Spleen (tissue), 11 donors: ENCODE measurements around the gene ULBP3. TPM values are rescaled to one million over a fixed set of nuclear protein-coding genes. Genes with fewer than 3 reads are reported as not detected.

ENCODE experiments used
- DNase-seq: peaks from one replicate; pipeline ENCODE4 v3.0.0-alpha.2; 2020
- H3K27ac ChIP-seq, 8 donors: fragments of 200-600 bp; sonication (generic) in 7 of 8; 1 replicate in 4 of 8; 2 replicates in 4 of 8; pipeline versions ENCODE4 v1.5.0 to v1.8.0; 2016 to 2021; ENCODE audit warnings: inconsistent platforms in 4 of 8, mild to moderate bottlenecking in 4 of 8, moderate library complexity in 1 of 8
- H3K27me3 ChIP-seq, 7 donors: fragments of 200-600 bp; sonication (generic) in 6 of 7; replicated peaks in 1 of 7; 1 replicate in 4 of 7; 2 replicates in 3 of 7; pipeline versions ENCODE4 v1.5.0 to v1.8.0; 2016 to 2021; ENCODE audit warnings: inconsistent platforms in 3 of 7, mild to moderate bottlenecking in 1 of 7
- H3K36me3 ChIP-seq, 6 donors: fragments of 200-600 bp; sonication (generic) in 5 of 6; 1 replicate in 4 of 6; 2 replicates in 2 of 6; pipeline versions ENCODE4 v1.5.0 to v1.8.0; 2016 to 2021; ENCODE audit warnings: inconsistent platforms in 2 of 6
- H3K4me1 ChIP-seq, 6 donors: fragments of 200-600 bp; sonication (generic) in 5 of 6; 1 replicate in 3 of 6; 2 replicates in 3 of 6; pipeline versions ENCODE4 v1.5.0 to v1.8.0; 2016 to 2021; ENCODE audit warnings: inconsistent platforms in 3 of 6
- H3K4me3 ChIP-seq, 8 donors: fragments of 200-600 bp; sonication (generic) in 7 of 8; 1 replicate in 4 of 8; 2 replicates in 4 of 8; pipeline versions ENCODE4 v1.5.0 to v1.8.0; 2016 to 2021; ENCODE audit warnings: inconsistent platforms in 4 of 8, mild to moderate bottlenecking in 4 of 8, moderate library complexity in 2 of 8
- H3K9me3 ChIP-seq, 8 donors: fragments of 200-600 bp; sonication (generic) in 7 of 8; 1 replicate in 4 of 8; 2 replicates in 4 of 8; pipeline versions ENCODE4 v1.5.0 to v1.8.0; 2016 to 2021; ENCODE audit warnings: inconsistent platforms in 4 of 8
- CTCF ChIP-seq, 11 experiments: fragments of 200-600 bp in 7 of 11; fragments of 450-650 bp in 4 of 11; sonication (generic) in 4 of 11; IDR thresholded peaks in 8 of 11; conservative IDR thresholded peaks in 3 of 11; 1 replicate in 7 of 11; 2 replicates in 4 of 11; pipeline versions ENCODE4 v1.4.0 to v1.8.0; 2016 to 2021; ENCODE audit warnings: antibody characterized with exemption in 11 of 11, inconsistent platforms in 4 of 11, mild to moderate bottlenecking in 1 of 11
- POLR2A ChIP-seq, 3 donors: fragments of 450-650 bp; IDR thresholded peaks; one replicate each; pipeline ENCODE4 v1.5.1; 2017; ENCODE audit warnings: antibody characterized with exemption in 3 of 3, mild to moderate bottlenecking in 1 of 3
- POLR2AphosphoS5 ChIP-seq, 3 donors: sonication (generic); formaldehyde crosslinking; IDR thresholded peaks; one replicate each; pipeline ENCODE4 v1.5.1; 2017; ENCODE audit warnings: antibody characterized with exemption in 3 of 3
- WGBS, 5 donors: extraction: QIAGEN DNeasy Blood & Tissue Kit in 3 of 5; methylation state at CpG; one replicate each; pipeline versions ENCODE4 v1.1.5 to v1.1.7; 2013 to 2018; 5-methylcytosine and 5-hydroxymethylcytosine counted together
- intact Hi-C: fragments of 100-400 bp; cut with DNase I; formaldehyde crosslinking; loops from one replicate; pipeline ENCODE4 v1.15.0; 2023; ENCODE audit warnings: low total_unique reads
- polyA plus RNA-seq, 3 donors: library from polyadenylated mRNA; stranded (reverse); fragments of 200-250 nt; gene quantifications; one replicate each; pipeline ENCODE4 v1.2.1, GENCODE V29; 2013
- total RNA-seq, 7 donors: library from RNA; depleted of rRNA in 3 of 7; stranded (reverse); fragments of >200 nt in 3 of 7; fragmentation: NEBNext Ultra II Directional in 4 of 7; extraction: Animal tissue kit (Norgen Biotek cat#: 25700) in 4 of 7; gene quantifications; one replicate each; pipeline versions ENCODE4 v1.1.0 to v1.2.1, GENCODE V29; 2016 to 2021
- donor health status: healthy with polysubstance abuse.
- donor health status: DM: no; HTN: no; CAD: no; lungs with moderate emphysema.
- donor health status: DM: no; HTN: no; CAD: no.
- donor health status: Bipolar disorder and iron deficiency.
- donor health status: healthy.
- donor health status: DM: no; HTN: no; CAD: no.
- donor health status: DM: yes; HTN: yes; CAD: no.

The ULBP3 gene
- total and polyA plus RNA-seq, 10 donors = 0.15 to 2.2 (median 0.85) TPM; not detected in 1

- Histone ChIP-seq H3K27ac (no peak overlapping the region), H3K36me3 (no peaks in the 10 kb centered on the region), H3K4me1 (no peaks in the 10 kb centered on the region), H3K4me3 (no peak overlapping the region), H3K27me3 (peaks cover 0 to 57% (median 5%) of the 10 kb centered on the region in 7 donors), H3K9me3 (no peaks in the 10 kb centered on the region)
- intact Hi-C loops = no loop called here
- TF ChIP-seq POLR2AphosphoS5 (IDR thresholded peaks at IDR 0.05) = no peak
- TF ChIP-seq CTCF (IDR thresholded peaks at IDR 0.05 in 8 of 11, conservative IDR thresholded peaks at IDR 0.05 in 3 of 11) = no peak
- no peak for TF ChIP-seq POLR2A (IDR thresholded peaks at IDR 0.05)
- WGBS, 5 donors = 39 to 47% (median 43%) methylated on average over 4 of the region's 4 CpGs
- DNase-seq = no peak
These were observed 18.1 kb downstream of the ULBP3 start for GRCh38 chr6:150050846-150051245.

- no peak overlapping the region for H3K4me3 ChIP-seq
- H3K36me3 ChIP-seq = no peaks in the 10 kb centered on the region
- intact Hi-C loops = no loop called here
- no peak overlapping the region for H3K27ac ChIP-seq
- no peaks in the 10 kb centered on the region for H3K9me3 ChIP-seq
- peaks cover 0 to 50% (median 5%) of the 10 kb centered on the region in 7 donors for H3K27me3 ChIP-seq
- 65 to 75% (median 70%) methylated on average over 4 of the region's 4 CpGs for WGBS, 5 donors
- no peaks in the 10 kb centered on the region for H3K4me1 ChIP-seq
- TF ChIP-seq CTCF (IDR thresholded peaks at IDR 0.05 in 8 of 11, conservative IDR thresholded peaks at IDR 0.05 in 3 of 11) (no peak), POLR2A (IDR thresholded peaks at IDR 0.05) (no peak), POLR2AphosphoS5 (IDR thresholded peaks at IDR 0.05) (no peak)
- no peak for DNase-seq
These were observed 20.8 kb downstream of the ULBP3 start for GRCh38 chr6:150048099-150048498.

- intact Hi-C loops = no loop called here
- Histone ChIP-seq H3K4me3 (no peak overlapping the region), H3K36me3 (no peaks in the 10 kb centered on the region), H3K4me1 (no peaks in the 10 kb centered on the region), H3K27ac (no peak overlapping the region), H3K27me3 (peaks cover 0 to 40% (median 5%) of the 10 kb centered on the region in 7 donors), H3K9me3 (no peaks in the 10 kb centered on the region)
- DNase-seq = no peak
- TF ChIP-seq POLR2AphosphoS5 (IDR thresholded peaks at IDR 0.05) = no peak
- TF ChIP-seq CTCF (IDR thresholded peaks at IDR 0.05 in 8 of 11, conservative IDR thresholded peaks at IDR 0.05 in 3 of 11) = no peak
- no peak for TF ChIP-seq POLR2A (IDR thresholded peaks at IDR 0.05)
- WGBS, 5 donors = 84 to 100% (median 90%) methylated on average over 1 of the region's 1 CpG
These were observed 22.0 kb downstream of the ULBP3 start for GRCh38 chr6:150046943-150047342.

- 86 to 93% (median 88%) methylated on average over 10 of the region's 10 CpGs for WGBS, 5 donors
These were observed 24.2 kb downstream of the ULBP3 start for GRCh38 chr6:150044621-150045145.

More at GRCh38 chr6:150044621-150045145, 24.2 kb downstream of the ULBP3 start:
- H3K27ac ChIP-seq = no peak overlapping the region
- peaks cover 0 to 51% (median 4%) of the 10 kb centered on the region in 7 donors for H3K27me3 ChIP-seq
- no peaks in the 10 kb centered on the region for H3K36me3 ChIP-seq
- no peak for TF ChIP-seq POLR2A (IDR thresholded peaks at IDR 0.05)
- no peak for TF ChIP-seq POLR2AphosphoS5 (IDR thresholded peaks at IDR 0.05)
- no peak for TF ChIP-seq CTCF (IDR thresholded peaks at IDR 0.05 in 8 of 11, conservative IDR thresholded peaks at IDR 0.05 in 3 of 11)
- H3K4me1 ChIP-seq = no peaks in the 10 kb centered on the region
- DNase-seq = no peak
- no peak overlapping the region for H3K4me3 ChIP-seq
- intact Hi-C loops = no loop called here
- no peaks in the 10 kb centered on the region for H3K9me3 ChIP-seq
